Measurements from ENCODE around the gene GAK.

- TF ChIP-seq CTCF (conservative IDR thresholded peaks at IDR 0.05; ENCODE audit: low read depth, low read length) = no peak
- TF ChIP-seq EZH2 (IDR thresholded peaks at IDR 0.05; ENCODE audit: low read length, unreplicated experiment) = no peak
- TF ChIP-seq EZH2phosphoT487 (IDR thresholded peaks at IDR 0.05; ENCODE audit: borderline replicate concordance, low read length) = no peak
Measured at GRCh38 chr4:877502-877901, 54.6 kb downstream of the GAK start.
